Heart right ventricle (tissue), 16 donors: ENCODE measurements around the gene COL7A1. TPM values are rescaled to one million over a fixed set of nuclear protein-coding genes. Genes with fewer than 3 reads are reported as not detected.

Source experiments
- ATAC-seq, 8 donors: fragments of 200-7000 bp; cut with Tn5 transposase; one replicate each; pipeline ENCODE4 v1.9.1; 2020; ENCODE audit warnings: mild to moderate bottlenecking in 8 of 8, moderate library complexity in 8 of 8, moderate number of reproducible peaks in 1 of 8
- DNase-seq, 2 donors: peaks; one replicate each; pipeline ENCODE4 v3.0.0-alpha.2; 2020
- H3K27ac ChIP-seq, 10 donors: fragments of 200-600 bp; sonication (generic) in 2 of 10; one replicate each; pipeline versions ENCODE4 v1.5.0 to v1.8.0; 2020 to 2022; ENCODE audit warnings: mild to moderate bottlenecking in 3 of 10
- H3K27me3 ChIP-seq, 7 donors: fragments of 200-600 bp; one replicate each; pipeline ENCODE4 v1.8.0; 2021 to 2022; ENCODE audit warnings: mild to moderate bottlenecking in 2 of 7
- H3K36me3 ChIP-seq, 9 donors: fragments of 200-600 bp; sonication (generic) in 1 of 9; one replicate each; pipeline versions ENCODE4 v1.5.0 to v1.8.0; 2020 to 2022; ENCODE audit warnings: mild to moderate bottlenecking in 2 of 9
- H3K4me1 ChIP-seq, 9 donors: fragments of 200-600 bp; sonication (generic) in 1 of 9; one replicate each; pipeline versions ENCODE4 v1.5.0 to v1.8.0; 2020 to 2022; ENCODE audit warnings: mild to moderate bottlenecking in 4 of 9
- H3K4me3 ChIP-seq, 10 donors: fragments of 200-600 bp; sonication (generic) in 2 of 10; one replicate each; pipeline versions ENCODE4 v1.5.0 to v1.8.0; 2020 to 2022; ENCODE audit warnings: mild to moderate bottlenecking in 7 of 10, moderate library complexity in 2 of 10
- H3K9me3 ChIP-seq, 11 donors: fragments of 200-600 bp in 10 of 11; sonication (generic) in 2 of 11; one replicate each; pipeline versions ENCODE4 v1.5.0 to v1.8.0; 2013 to 2022; ENCODE audit warnings: mild to moderate bottlenecking in 2 of 11, control low read depth in 1 of 11, moderate library complexity in 1 of 11
- WGBS, 2 donors: extraction: QIAGEN DNeasy Blood & Tissue Kit; methylation state at CpG; one replicate each; pipeline ENCODE4 v1.1.7; 2013; ENCODE audit warnings: inconsistent platforms in 1 of 2; 5-methylcytosine and 5-hydroxymethylcytosine counted together
- intact Hi-C, 10 donors: fragments of 100-400 bp; cut with DNase I; formaldehyde crosslinking; loops; one replicate each; pipeline versions ENCODE4 v1.11.1 to v1.14.2; 2022
- polyA plus RNA-seq, 2 donors: library from polyadenylated mRNA; stranded (reverse); fragments of 200-250 nt; gene quantifications; one replicate each; pipeline ENCODE4 v1.2.3, GENCODE V29; 2013
- total RNA-seq, 10 donors: library from RNA; stranded (reverse); fragmentation: NEBNext Ultra II Directional in 3 of 10; extraction: Animal tissue kit (Norgen Biotek cat#: 25700) in 3 of 10; gene quantifications; one replicate each; pipeline versions ENCODE4 v1.2.1 to v1.2.4, GENCODE V29; 2021 to 2023
- TF ChIP-seq, protein P1 (sequence below), 9 donors: fragments of 200-600 bp; sonication (generic) in 2 of 9; IDR thresholded peaks; one replicate each; pipeline versions ENCODE4 v1.5.0 to v1.8.0; 2021 to 2022; ENCODE audit warnings: antibody characterized with exemption in 9 of 9, mild to moderate bottlenecking in 5 of 9, moderate library complexity in 1 of 9
- donor health status: Arrhythmogenic right ventricular cardiomyopathy.
- donor health status: ischemic (EF 13 %, LVEDD 7.1; RV severe dilation, severe dysfunction).
- donor health status: healthy with polysubstance abuse.
- donor health status: DM: no; HTN: yes; CAD: no.
- donor health status: DM: no; HTN: no; CAD: no.
- donor health status: ischemic (EF 25% LVEDD 6.9; RV normal size, moderate dysfunction).
- donor health status: ischemic (EF 25% LVEDD 5.7; RV mildly dilated, moderate dysfunction).
- donor health status: healthy.
- donor health status: DM: yes; HTN: yes; CAD: no.
- donor health status: Ischemic cardiomyopathy.
- donor health status: ischemic (EF 35%, LVEDD 5.7; RV mildly dilated, moderate dysfunction).
- donor health status: nonischemic (EF 11% LVEDD 7.7; RV severe dilation, severe dysfunction).
- donor health status: DM: yes; HTN: yes; CAD: no.
- donor health status: PGD.
- donor health status: ischemic (EF 29% LVEDD 5.4; RV normal size, mild dysfunction).
- donor health status: nonischemic (EF 23%, LVEDD 6.1; RV moderate dilation, normal function).

Gene COL7A1
- total and polyA plus RNA-seq, 12 donors, result 6.1 to 63.5 (median 12.6) TPM

DNA sequence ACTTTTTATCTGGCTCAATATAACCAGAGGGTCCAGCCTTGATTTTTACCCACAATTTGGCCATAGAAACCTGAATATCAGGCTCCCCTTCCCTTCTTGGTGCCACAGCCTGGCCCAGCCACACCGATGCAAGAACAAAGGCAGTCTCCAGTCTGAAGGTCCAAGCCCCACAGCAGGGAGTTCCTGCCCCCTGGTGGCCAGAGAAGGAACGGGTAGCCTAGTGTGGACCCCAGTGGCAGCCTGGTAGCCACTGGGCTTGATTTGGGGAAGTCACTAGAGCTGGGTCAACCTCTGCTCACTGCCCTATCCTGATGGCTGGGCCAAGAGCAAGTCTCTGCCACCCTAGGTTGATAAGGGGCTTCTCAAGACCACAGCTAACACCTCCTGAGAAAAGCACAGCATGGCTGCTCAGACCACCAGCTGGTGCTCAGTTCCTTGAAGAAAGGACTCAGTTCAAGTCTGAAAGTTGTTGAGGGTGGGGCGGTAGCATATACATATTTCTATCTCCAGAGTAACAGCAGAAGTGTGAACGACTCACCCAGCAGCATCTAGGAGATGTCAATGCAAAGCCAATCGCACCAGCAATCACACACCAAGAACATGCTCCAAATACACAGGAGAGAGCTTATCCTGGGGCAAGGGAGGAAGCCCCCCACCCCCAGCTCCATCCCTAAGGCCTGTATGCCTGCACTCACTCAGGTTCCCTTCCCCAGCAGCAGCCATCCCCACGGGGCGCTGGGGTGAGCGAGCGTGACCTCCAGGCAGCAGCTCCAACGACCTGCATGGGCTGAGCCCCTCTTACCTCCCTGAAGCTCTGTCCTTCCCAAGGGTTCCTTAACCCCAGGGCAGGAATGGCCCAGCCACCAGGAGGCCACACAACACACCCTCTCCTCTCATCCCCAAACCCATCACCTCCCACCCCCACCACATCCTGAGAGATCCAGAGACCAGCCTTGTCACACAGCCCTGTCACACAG lies 46.1 kb downstream of the COL7A1 start:
- H3K4me1 ChIP-seq, result peaks cover 0 to 38% (median 5%) of the 10 kb centered on the region in 9 donors
- TF ChIP-seq, protein P1, sequence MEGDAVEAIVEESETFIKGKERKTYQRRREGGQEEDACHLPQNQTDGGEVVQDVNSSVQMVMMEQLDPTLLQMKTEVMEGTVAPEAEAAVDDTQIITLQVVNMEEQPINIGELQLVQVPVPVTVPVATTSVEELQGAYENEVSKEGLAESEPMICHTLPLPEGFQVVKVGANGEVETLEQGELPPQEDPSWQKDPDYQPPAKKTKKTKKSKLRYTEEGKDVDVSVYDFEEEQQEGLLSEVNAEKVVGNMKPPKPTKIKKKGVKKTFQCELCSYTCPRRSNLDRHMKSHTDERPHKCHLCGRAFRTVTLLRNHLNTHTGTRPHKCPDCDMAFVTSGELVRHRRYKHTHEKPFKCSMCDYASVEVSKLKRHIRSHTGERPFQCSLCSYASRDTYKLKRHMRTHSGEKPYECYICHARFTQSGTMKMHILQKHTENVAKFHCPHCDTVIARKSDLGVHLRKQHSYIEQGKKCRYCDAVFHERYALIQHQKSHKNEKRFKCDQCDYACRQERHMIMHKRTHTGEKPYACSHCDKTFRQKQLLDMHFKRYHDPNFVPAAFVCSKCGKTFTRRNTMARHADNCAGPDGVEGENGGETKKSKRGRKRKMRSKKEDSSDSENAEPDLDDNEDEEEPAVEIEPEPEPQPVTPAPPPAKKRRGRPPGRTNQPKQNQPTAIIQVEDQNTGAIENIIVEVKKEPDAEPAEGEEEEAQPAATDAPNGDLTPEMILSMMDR (IDR thresholded peaks at IDR 0.05), result peak; percentile 92 to 98 (median 95)
- intact Hi-C loops, result loop anchor here (1.0 to 10.0 kb wide), 8 partner anchors 47 to 274 kb away; partner anchors contain the start of gene SHISA5 (in 1 of the 10)
- H3K9me3 ChIP-seq, result no peaks in the 10 kb centered on the region
- no peak overlapping the region for H3K27ac ChIP-seq
- peak; percentile 86 to 87 for DNase-seq
- H3K36me3 ChIP-seq, result peaks cover 0 to 23% (median 0%) of the 10 kb centered on the region in 9 donors
- 65 to 66% methylated on average over 10 of the region's 10 CpGs for WGBS, 2 donors
- peak; percentile 83 to 97 (median 94) for ATAC-seq
- H3K27me3 ChIP-seq, result no peaks in the 10 kb centered on the region
- H3K4me3 ChIP-seq, result no peak overlapping the region

- intact Hi-C loops, result loop anchor here (1.0 to 10.0 kb wide), 8 partner anchors 46 to 273 kb away; partner anchors contain the start of gene SHISA5 (in 1 of the 10)
These were observed 47.0 kb downstream of the COL7A1 start for GRCh38 chr3:48548126-48548525.

GRCh38 chr3:48546203-48546829 lies 48.8 kb downstream of the COL7A1 start:
- TF ChIP-seq, protein P1 (IDR thresholded peaks at IDR 0.05), result no peak

More at GRCh38 chr3:48548126-48548525, 47.0 kb downstream of the COL7A1 start:
- no peak overlapping the region for H3K4me3 ChIP-seq
- ATAC-seq (no peak), DNase-seq (no peak)
- 75% methylated on average over 5 of the region's 5 CpGs for WGBS, 2 donors
- H3K27ac ChIP-seq, result no peak overlapping the region
- TF ChIP-seq, protein P1 (IDR thresholded peaks at IDR 0.05), result no peak
- peaks cover 0 to 23% (median 0%) of the 10 kb centered on the region in 9 donors for H3K36me3 ChIP-seq
- H3K4me1 ChIP-seq, result peaks cover 0 to 39% (median 10%) of the 10 kb centered on the region in 9 donors
- H3K27me3 ChIP-seq, result no peaks in the 10 kb centered on the region
- H3K9me3 ChIP-seq, result no peaks in the 10 kb centered on the region

GRCh38 chr3:48544141-48544540 lies 51.0 kb downstream of the COL7A1 start:
- Histone ChIP-seq H3K27me3 (no peaks in the 10 kb centered on the region), H3K27ac (no peak overlapping the region), H3K9me3 (no peaks in the 10 kb centered on the region), H3K4me1 (peaks cover 0 to 26% (median 10%) of the 10 kb centered on the region in 9 donors), H3K36me3 (peaks cover 0 to 37% (median 0%) of the 10 kb centered on the region in 9 donors), H3K4me3 (no peak overlapping the region)
- ATAC-seq, result no peak
- intact Hi-C loops, result loop anchor here in 5 of 10 donors (5.0 to 10.0 kb wide), 2 partner anchors 87 to 269 kb away; no protein-coding TSS in a partner anchor
- DNase-seq, result no peak
- 90 to 93% methylated on average over 5 of the region's 5 CpGs for WGBS, 2 donors
- TF ChIP-seq, protein P1 (IDR thresholded peaks at IDR 0.05), result no peak

More at GRCh38 chr3:48546203-48546829, 48.8 kb downstream of the COL7A1 start:
- H3K36me3 ChIP-seq, result peaks cover 0 to 26% (median 0%) of the 10 kb centered on the region in 9 donors
- peaks cover 0 to 37% (median 10%) of the 10 kb centered on the region in 9 donors for H3K4me1 ChIP-seq
- intact Hi-C loops, result loop anchor here in 6 of 10 donors (5.0 to 10.0 kb wide), 4 partner anchors 44 to 272 kb away; partner anchors contain the start of gene SHISA5 (in 1 of the 6)
- DNase-seq, result no peak
- H3K9me3 ChIP-seq, result no peaks in the 10 kb centered on the region
- 73 to 77% methylated on average over 4 of the region's 4 CpGs for WGBS, 2 donors
- no peak for ATAC-seq
- H3K27ac ChIP-seq, result no peak overlapping the region
- no peaks in the 10 kb centered on the region for H3K27me3 ChIP-seq
- no peak overlapping the region for H3K4me3 ChIP-seq
